Parathyroid adenoma (tissue), 2 donors: ENCODE results near the gene S1PR3.

ENCODE experiments used
- H2AFZ ChIP-seq: fragments of 300-600 bp; sonication (generic); one replicate; pipeline ENCODE4 v1.7.0; 2017; ENCODE audit warnings: antibody characterized with exemption, mild to moderate bottlenecking
- H3K27ac ChIP-seq: fragments of 300-600 bp; sonication (generic); one replicate; pipeline ENCODE4 v1.7.0; 2017
- H3K27me3 ChIP-seq: fragments of 300-600 bp; sonication (generic); one replicate; pipeline ENCODE4 v1.7.0; 2017; ENCODE audit warnings: low read length; ENCODE audit not compliant: control insufficient read depth, insufficient read depth
- H3K36me3 ChIP-seq: fragments of 300-600 bp; sonication (generic); one replicate; pipeline ENCODE4 v1.7.0; 2017; ENCODE audit warnings: low read length; ENCODE audit not compliant: control insufficient read depth, insufficient read depth
- H3K4me1 ChIP-seq: fragments of 300-600 bp; sonication (generic); one replicate; pipeline ENCODE4 v1.7.0; 2017; ENCODE audit warnings: control low read depth
- H3K4me2 ChIP-seq: fragments of 300-600 bp; sonication (generic); one replicate; pipeline ENCODE4 v1.7.0; 2017; ENCODE audit warnings: low read length
- H3K4me3 ChIP-seq: fragments of 300-600 bp; sonication (generic); one replicate; pipeline ENCODE4 v1.7.0; 2017; ENCODE audit warnings: low read depth, low read length
- H3K79me2 ChIP-seq: fragments of 300-600 bp; sonication (generic); one replicate; pipeline ENCODE4 v1.7.0; 2017; ENCODE audit warnings: control low read depth
- H3K9ac ChIP-seq: fragments of 300-600 bp; sonication (generic); one replicate; pipeline ENCODE4 v1.7.0; 2017; ENCODE audit warnings: mild to moderate bottlenecking
- H3K9me3 ChIP-seq: fragments of 300-600 bp; sonication (generic); one replicate; pipeline ENCODE4 v1.7.0; 2017; ENCODE audit warnings: low read length; ENCODE audit not compliant: control insufficient read depth
- TF ChIP-seq, protein P1 (sequence below): fragments of 300-600 bp; sonication (generic); IDR thresholded peaks from one replicate; pipeline ENCODE4 v1.7.0; 2017; ENCODE audit warnings: antibody characterized with exemption, mild to moderate bottlenecking
- donor health status: primary hyperparathyroidism.

Gene S1PR3

DNA sequence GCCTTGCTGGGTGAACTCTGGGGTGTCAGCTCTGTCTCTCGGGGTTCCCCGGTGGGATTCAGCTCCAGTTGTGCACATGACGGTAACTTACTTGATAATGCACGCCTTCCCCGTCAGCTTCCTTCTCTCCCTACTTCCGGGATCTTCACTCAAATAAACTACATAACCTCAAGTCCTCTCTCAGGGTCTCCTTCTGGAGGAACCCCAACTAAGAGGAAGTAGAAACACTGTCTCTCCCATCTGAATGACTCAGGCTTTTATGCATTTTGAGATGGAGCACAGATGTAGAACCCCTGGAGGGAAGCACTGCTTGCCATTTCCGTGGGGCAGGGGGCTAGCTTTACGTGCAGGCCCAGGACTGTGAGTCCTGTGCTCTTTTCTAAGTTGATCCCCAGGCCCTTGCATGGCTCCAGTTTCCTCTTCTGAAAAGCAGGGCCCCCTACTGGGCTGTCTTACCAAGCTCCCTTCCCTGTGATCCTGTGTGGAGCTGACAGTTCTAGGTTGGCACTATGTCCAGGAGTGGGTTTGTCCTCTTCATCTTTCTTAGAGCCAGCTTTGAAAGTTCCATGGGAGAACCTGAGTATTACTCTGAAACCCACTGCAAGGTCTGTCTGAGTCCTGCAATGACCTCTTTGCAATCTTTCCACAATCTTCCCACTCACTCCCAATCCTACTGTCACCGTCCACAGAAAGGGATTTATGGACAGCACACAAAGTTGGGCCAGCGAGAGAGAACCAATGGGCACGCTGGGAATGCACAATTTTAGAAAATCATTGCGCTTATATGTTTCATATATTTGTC is 17.7 kb downstream of the S1PR3 start:
- TF ChIP-seq, protein P1, sequence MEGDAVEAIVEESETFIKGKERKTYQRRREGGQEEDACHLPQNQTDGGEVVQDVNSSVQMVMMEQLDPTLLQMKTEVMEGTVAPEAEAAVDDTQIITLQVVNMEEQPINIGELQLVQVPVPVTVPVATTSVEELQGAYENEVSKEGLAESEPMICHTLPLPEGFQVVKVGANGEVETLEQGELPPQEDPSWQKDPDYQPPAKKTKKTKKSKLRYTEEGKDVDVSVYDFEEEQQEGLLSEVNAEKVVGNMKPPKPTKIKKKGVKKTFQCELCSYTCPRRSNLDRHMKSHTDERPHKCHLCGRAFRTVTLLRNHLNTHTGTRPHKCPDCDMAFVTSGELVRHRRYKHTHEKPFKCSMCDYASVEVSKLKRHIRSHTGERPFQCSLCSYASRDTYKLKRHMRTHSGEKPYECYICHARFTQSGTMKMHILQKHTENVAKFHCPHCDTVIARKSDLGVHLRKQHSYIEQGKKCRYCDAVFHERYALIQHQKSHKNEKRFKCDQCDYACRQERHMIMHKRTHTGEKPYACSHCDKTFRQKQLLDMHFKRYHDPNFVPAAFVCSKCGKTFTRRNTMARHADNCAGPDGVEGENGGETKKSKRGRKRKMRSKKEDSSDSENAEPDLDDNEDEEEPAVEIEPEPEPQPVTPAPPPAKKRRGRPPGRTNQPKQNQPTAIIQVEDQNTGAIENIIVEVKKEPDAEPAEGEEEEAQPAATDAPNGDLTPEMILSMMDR = no peak
- Histone ChIP-seq H3K27me3 (no peaks in the 10 kb centered on the region), H3K4me2 (no peak overlapping the region), H3K9me3 (no peaks in the 10 kb centered on the region), H3K4me1 (no peaks in the 10 kb centered on the region), H3K79me2 (no peaks in the 10 kb centered on the region), H3K9ac (no peak overlapping the region), H2AFZ (no peak overlapping the region), H3K36me3 (no peaks in the 10 kb centered on the region), H3K27ac (no peak overlapping the region), H3K4me3 (no peak overlapping the region)

DNA sequence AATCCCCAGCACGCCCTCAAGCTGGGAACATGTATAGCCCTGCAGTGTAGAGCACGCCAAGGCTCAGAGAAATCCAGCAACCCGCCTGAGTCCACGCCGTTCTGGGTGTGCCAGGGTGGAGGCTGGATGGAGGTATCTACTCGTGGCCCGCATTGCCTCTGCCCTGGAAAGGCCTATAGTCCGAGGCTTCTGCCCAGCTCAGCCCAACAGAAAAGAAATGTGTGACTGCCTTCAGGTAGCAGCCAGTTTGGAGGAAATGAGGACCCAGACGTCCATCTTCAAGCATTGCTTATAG is 18.2 kb downstream of the S1PR3 start:
- Histone ChIP-seq H3K4me1 (no peaks in the 10 kb centered on the region), H3K9me3 (no peaks in the 10 kb centered on the region), H2AFZ (no peak overlapping the region), H3K4me2 (no peak overlapping the region), H3K9ac (no peak overlapping the region), H3K4me3 (no peak overlapping the region), H3K36me3 (no peaks in the 10 kb centered on the region), H3K79me2 (no peaks in the 10 kb centered on the region), H3K27me3 (no peaks in the 10 kb centered on the region), H3K27ac (no peak overlapping the region)
- TF ChIP-seq, protein P1 = no peak

DNA sequence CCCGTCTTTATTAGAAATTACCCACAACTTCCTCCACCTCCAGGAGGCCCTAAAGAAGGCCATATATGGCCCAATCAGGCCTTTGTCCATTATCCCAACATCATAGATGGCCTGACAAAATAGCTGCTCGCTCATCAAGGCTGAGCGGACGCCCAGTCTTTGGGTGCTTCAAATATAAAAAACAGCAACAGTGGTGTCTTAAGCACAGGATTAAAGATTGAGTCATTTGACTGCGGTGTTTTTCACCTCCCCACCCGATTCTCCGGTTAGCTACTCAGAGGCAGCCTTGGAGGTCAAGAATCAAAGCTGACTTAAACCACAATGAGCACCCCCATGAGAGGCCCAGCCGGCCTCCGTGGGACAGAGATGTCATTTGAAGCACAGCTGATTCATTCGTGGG is 18.8 kb downstream of the S1PR3 start:
- H3K27me3 ChIP-seq = no peaks in the 10 kb centered on the region
- TF ChIP-seq, protein P1 = no peak

DNA sequence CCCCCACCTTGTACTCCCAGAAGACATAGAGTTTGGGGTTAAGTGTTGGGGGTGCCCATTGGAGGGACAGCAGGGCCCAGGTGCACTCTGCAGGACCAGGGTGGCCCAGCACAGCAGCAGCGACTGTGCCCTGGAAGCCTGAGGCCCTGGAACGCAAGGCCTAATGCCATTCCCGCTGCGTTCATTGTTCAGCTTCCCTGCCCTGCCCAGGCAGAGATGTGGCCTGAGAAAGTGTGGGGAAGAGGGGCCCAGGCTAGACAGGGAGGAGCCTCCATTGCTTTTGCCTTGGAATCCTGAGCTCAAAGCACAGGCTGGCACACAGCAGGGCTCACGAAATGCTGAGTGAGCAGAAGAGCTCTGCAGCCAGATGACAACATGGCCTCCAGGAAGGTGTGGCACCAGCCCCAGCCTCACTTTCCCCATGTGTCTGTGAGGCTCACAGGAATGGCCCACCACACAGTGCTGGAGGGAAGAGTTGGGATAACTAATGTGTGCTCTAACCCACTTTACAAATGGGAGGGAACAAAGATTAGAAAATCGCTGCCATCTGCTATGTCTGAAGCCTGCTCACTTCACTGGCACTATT is 19.4 kb downstream of the S1PR3 start:
- H3K4me1 ChIP-seq = no peaks in the 10 kb centered on the region

More for the DNA sequence above, 18.8 kb downstream of the S1PR3 start:
- H3K27ac ChIP-seq = no peak overlapping the region
- H2AFZ ChIP-seq = no peak overlapping the region
- no peak overlapping the region for H3K4me3 ChIP-seq
- no peaks in the 10 kb centered on the region for H3K36me3 ChIP-seq
- H3K79me2 ChIP-seq = no peaks in the 10 kb centered on the region
- no peaks in the 10 kb centered on the region for H3K9me3 ChIP-seq
- no peak overlapping the region for H3K4me2 ChIP-seq
- no peaks in the 10 kb centered on the region for H3K4me1 ChIP-seq
- no peak overlapping the region for H3K9ac ChIP-seq

More for the DNA sequence above, 19.4 kb downstream of the S1PR3 start:
- no peaks in the 10 kb centered on the region for H3K36me3 ChIP-seq
- TF ChIP-seq, protein P1 = no peak
- no peak overlapping the region for H3K4me2 ChIP-seq
- no peaks in the 10 kb centered on the region for H3K9me3 ChIP-seq
- H3K4me3 ChIP-seq = no peak overlapping the region
- no peak overlapping the region for H2AFZ ChIP-seq
- H3K79me2 ChIP-seq = no peaks in the 10 kb centered on the region
- H3K27ac ChIP-seq = no peak overlapping the region
- no peak overlapping the region for H3K9ac ChIP-seq
- H3K27me3 ChIP-seq = no peaks in the 10 kb centered on the region
